ENCODE results near the gene RBPJL. TPM values are rescaled to one million over a fixed set of nuclear protein-coding genes. Genes with fewer than 3 reads are reported as not detected.

Gene RBPJL
- total RNA-seq, 4 donors from 2014 or later = not detected

DNA sequence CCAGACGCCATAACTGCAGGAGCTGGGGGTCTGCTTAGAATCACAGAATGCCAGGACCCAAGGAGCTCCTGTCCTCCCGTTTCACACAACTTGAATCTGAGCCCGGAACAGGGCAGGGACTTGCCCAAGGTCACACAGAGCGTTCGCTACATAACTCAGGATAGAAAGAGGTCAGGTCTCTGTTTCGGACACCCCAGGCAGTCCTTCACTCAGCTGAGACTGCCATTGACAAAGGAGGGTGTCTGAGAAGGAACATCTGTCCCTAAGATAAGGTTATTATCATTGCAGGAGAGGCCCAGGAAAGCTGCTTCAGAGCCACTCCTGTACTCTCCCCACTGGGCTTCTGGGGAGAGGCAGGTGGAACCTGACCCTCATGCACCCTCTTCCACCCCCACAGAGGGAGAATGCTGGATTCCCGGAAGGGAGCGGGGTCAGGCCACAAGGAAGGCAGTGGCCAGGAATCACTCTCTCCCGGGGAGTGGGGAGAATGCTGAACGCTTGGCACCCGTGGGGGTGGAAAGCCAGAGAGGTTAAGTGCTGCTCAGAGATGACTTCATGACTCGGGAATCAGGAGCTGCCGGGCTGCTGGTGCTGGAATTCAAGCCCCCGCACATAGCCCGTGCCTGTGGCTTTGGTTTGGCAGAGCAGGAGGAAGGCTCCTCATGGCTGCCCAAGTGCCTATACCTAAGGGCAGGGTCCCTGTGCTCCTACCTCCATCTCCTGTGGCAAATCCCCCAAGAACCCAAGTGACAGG, 30.9 kb downstream of the RBPJL start:
- H3K27ac ChIP-seq = peak overlapping the region; percentile 92 to 96 (median 94)
- DNase-seq = peak; percentile 53
- H3K4me1 ChIP-seq = peaks cover 59 to 70% (median 69%) of the 10 kb centered on the region in 4 donors
- no peaks in the 10 kb centered on the region for H3K9me3 ChIP-seq
- intact Hi-C loops (cut with DNase I; ENCODE audit: low total_unique reads) = no loop called here
- 40 to 44% methylated on average over 1 to 13 of the region's 15 CpGs for WGBS, 2 donors (ENCODE audit: low coverage in 1 of 2)
- H3K27me3 ChIP-seq = no peaks in the 10 kb centered on the region
- H3K36me3 ChIP-seq = peaks cover 0 to 28% (median 0%) of the 10 kb centered on the region in 4 donors
- no peak overlapping the region for H3K4me3 ChIP-seq
- TF ChIP-seq POLR2A (IDR thresholded peaks at IDR 0.05) = peak; percentile 15
- peak in 2 of 3 donors; percentile 36 to 47 for TF ChIP-seq POLR2AphosphoS5 (IDR thresholded peaks at IDR 0.05)
- no peak for TF ChIP-seq EP300 (IDR thresholded peaks at IDR 0.05; ENCODE audit: low read depth)
- in situ Hi-C loops (cut with MboI; ENCODE audit: low pct_ligation_motif_present in 1 of 4, low pct_unique_long_range_greater_than_20kb in 1 of 4, low sequenced_read_pairs in 3 of 4) = no loop called here

DNA sequence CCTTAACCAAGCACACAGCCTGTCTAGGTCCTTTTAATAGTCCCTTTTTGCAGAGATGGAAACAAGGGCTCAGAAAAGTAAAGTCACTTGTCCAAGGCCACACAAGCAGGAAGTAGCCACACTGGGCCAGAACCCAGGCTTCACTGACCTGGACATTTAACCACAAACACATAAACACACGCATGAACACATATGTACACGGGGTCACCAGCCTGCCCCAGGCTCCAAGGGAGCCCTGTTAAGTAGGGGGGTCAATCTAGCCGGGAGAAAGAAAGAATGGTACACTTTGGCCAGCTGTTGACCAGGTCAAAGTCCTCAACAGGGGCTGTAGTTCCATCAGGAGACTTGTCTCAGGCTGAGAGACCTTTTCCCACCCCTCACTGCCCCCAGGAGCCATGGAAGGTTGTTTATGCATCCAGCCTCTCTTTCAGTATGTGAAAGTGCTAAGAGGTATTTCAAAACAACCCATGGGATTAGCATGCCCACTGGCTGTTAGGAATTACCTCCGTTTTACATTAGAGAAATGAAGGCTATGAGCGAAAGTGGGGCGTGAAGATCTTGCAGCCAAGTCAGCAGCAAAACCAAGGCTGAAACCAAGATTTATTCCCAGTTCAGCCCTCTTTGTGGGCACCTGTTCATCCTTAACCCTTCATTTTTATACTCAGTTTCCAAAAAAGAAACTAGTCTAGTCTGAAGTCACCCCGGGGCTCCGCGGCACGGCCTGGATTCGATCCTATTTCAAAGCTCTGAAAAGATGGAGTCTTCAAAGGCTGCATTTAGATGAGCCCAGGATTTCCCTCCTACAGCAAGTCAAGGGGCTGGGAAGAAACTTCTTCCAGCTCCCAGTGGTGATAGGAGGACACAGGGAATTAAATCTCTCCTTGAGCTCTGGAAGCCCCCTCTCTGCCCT, 31.7 kb downstream of the RBPJL start:
- Histone ChIP-seq H3K9me3 (no peaks in the 10 kb centered on the region), H3K4me3 (no peak overlapping the region), H3K27me3 (no peaks in the 10 kb centered on the region), H3K27ac (peak overlapping the region; percentile 92 to 96 (median 94)), H3K4me1 (peaks cover 59 to 79% (median 78%) of the 10 kb centered on the region in 4 donors), H3K36me3 (peaks cover 0 to 20% (median 0%) of the 10 kb centered on the region in 4 donors)
- TF ChIP-seq EP300 (IDR thresholded peaks at IDR 0.05; ENCODE audit: low read depth) (no peak), POLR2A (IDR thresholded peaks at IDR 0.05) (no peak), POLR2AphosphoS5 (IDR thresholded peaks at IDR 0.05) (no peak)
- TF ChIP-seq, protein P1, sequence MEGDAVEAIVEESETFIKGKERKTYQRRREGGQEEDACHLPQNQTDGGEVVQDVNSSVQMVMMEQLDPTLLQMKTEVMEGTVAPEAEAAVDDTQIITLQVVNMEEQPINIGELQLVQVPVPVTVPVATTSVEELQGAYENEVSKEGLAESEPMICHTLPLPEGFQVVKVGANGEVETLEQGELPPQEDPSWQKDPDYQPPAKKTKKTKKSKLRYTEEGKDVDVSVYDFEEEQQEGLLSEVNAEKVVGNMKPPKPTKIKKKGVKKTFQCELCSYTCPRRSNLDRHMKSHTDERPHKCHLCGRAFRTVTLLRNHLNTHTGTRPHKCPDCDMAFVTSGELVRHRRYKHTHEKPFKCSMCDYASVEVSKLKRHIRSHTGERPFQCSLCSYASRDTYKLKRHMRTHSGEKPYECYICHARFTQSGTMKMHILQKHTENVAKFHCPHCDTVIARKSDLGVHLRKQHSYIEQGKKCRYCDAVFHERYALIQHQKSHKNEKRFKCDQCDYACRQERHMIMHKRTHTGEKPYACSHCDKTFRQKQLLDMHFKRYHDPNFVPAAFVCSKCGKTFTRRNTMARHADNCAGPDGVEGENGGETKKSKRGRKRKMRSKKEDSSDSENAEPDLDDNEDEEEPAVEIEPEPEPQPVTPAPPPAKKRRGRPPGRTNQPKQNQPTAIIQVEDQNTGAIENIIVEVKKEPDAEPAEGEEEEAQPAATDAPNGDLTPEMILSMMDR (IDR thresholded peaks at IDR 0.05) = no peak
- 66 to 83% methylated on average over 3 to 11 of the region's 11 CpGs for WGBS, 2 donors (ENCODE audit: low coverage in 1 of 2)
- in situ Hi-C loops (cut with MboI; ENCODE audit: low pct_ligation_motif_present in 1 of 4, low pct_unique_long_range_greater_than_20kb in 1 of 4, low sequenced_read_pairs in 3 of 4) = no loop called here
- no peak for DNase-seq
- intact Hi-C loops (cut with DNase I; ENCODE audit: low total_unique reads) = no loop called here

DNA sequence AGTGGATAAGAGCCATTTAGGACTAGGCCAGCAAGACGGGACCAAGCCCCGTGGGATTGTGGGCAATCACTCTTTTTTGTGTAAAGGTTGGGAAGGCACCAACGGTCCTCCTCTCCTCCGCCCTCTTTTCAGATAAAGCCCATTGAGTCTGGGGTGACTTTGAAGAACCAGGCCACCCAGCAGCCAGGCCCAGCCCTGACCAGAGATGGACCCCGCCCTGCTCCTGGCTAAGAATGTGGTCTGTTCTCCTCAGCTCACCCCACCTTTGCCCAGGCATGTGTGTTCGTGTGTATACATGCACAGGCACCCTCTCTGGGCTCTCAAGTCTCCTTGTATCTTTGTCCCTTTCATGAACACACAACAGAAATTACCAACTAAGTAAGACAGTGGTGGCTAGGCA, 32.4 kb downstream of the RBPJL start:
- intact Hi-C loops (cut with DNase I; ENCODE audit: low total_unique reads) = no loop called here
- 68% methylated on average over 6 of the region's 6 CpGs; no CpG with 5 or more reads in 1 of the 2 donors for WGBS, 2 donors (ENCODE audit: low coverage in 1 of 2)
- H3K9me3 ChIP-seq = no peaks in the 10 kb centered on the region

DNA sequence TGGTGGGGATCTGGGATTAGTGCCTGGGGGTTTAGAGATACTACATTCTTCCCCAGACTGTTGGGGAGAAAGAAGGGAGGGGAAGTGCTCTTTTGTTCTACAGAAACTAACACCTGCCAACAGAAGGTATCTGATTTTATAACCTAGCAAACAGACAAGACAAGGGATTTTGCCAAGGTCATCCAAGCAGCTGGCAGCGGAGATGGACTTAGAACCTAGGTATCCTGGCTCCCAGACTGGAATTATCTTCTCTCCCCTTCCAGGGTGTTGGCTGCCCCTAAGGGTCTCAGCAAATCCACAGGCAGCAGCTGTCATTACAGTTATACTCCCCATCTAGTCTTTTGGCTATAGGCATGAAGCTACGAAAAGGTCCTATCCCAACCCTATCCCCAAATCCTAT, 33.2 kb downstream of the RBPJL start:
- in situ Hi-C loops (cut with MboI; ENCODE audit: low pct_ligation_motif_present in 1 of 4, low pct_unique_long_range_greater_than_20kb in 1 of 4, low sequenced_read_pairs in 3 of 4) = no loop called here
- intact Hi-C loops (cut with DNase I; ENCODE audit: low total_unique reads) = no loop called here
- Histone ChIP-seq H3K36me3 (peaks cover 0 to 9% (median 0%) of the 10 kb centered on the region in 4 donors), H3K9me3 (no peaks in the 10 kb centered on the region), H3K27ac (peak overlapping the region; percentile 92 to 96 (median 94)), H3K4me3 (no peak overlapping the region), H3K27me3 (no peaks in the 10 kb centered on the region), H3K4me1 (peaks cover 64 to 93% (median 92%) of the 10 kb centered on the region in 4 donors)
- no peak for TF ChIP-seq POLR2AphosphoS5 (IDR thresholded peaks at IDR 0.05)
- no peak for TF ChIP-seq POLR2A (IDR thresholded peaks at IDR 0.05)
- no peak for TF ChIP-seq EP300 (IDR thresholded peaks at IDR 0.05; ENCODE audit: low read depth)
- TF ChIP-seq, protein P1 (IDR thresholded peaks at IDR 0.05) = no peak
- 69 to 71% methylated on average over 2 of the region's 2 CpGs for WGBS, 2 donors (ENCODE audit: low coverage in 1 of 2)
- DNase-seq = no peak

More for the DNA sequence above, 32.4 kb downstream of the RBPJL start:
- in situ Hi-C loops (cut with MboI; ENCODE audit: low pct_ligation_motif_present in 1 of 4, low pct_unique_long_range_greater_than_20kb in 1 of 4, low sequenced_read_pairs in 3 of 4) = no loop called here
- no peak for TF ChIP-seq POLR2A (IDR thresholded peaks at IDR 0.05)
- no peak for TF ChIP-seq EP300 (IDR thresholded peaks at IDR 0.05; ENCODE audit: low read depth)
- TF ChIP-seq, protein P1 (IDR thresholded peaks at IDR 0.05) = no peak
- no peak for TF ChIP-seq POLR2AphosphoS5 (IDR thresholded peaks at IDR 0.05)
- Histone ChIP-seq H3K36me3 (peaks cover 0 to 13% (median 0%) of the 10 kb centered on the region in 4 donors), H3K27ac (peak overlapping the region; percentile 92 to 96 (median 94)), H3K4me3 (no peak overlapping the region), H3K4me1 (peaks cover 59 to 86% (median 85%) of the 10 kb centered on the region in 4 donors), H3K27me3 (no peaks in the 10 kb centered on the region)
- DNase-seq = peak; percentile 61
